COLO829 (cell line): ENCODE measurements around the gene MTG2.

ENCODE experiments used
- DNase-seq: peaks from one replicate; pipeline ENCODE4 v3.0.0; 2012; ENCODE audit warnings: low spot score

Gene MTG2

GRCh38 chr20:62222266-62222850, 39.5 kb downstream of the MTG2 start:
- DNase-seq, result no peak

- DNase-seq, result no peak
Measured at GRCh38 chr20:62222972-62223371, 40.1 kb downstream of the MTG2 start.

- no peak for DNase-seq
Measured at GRCh38 chr20:62223571-62223970, 40.7 kb downstream of the MTG2 start.

- no peak for DNase-seq
Measured at GRCh38 chr20:62224113-62224855, 41.5 kb downstream of the MTG2 start.

- DNase-seq, result no peak
Measured at GRCh38 chr20:62225026-62225425, 42.2 kb downstream of the MTG2 start.

- DNase-seq, result no peak
Measured at GRCh38 chr20:62225820-62226635, 43.2 kb downstream of the MTG2 start.

GRCh38 chr20:62226707-62227590, 44.1 kb downstream of the MTG2 start:
- no peak for DNase-seq

- no peak for DNase-seq
Measured at GRCh38 chr20:62227591-62227976, 44.8 kb downstream of the MTG2 start.

GRCh38 chr20:62227977-62228958, 45.4 kb downstream of the MTG2 start:
- no peak for DNase-seq

- no peak for DNase-seq
Measured at GRCh38 chr20:62228982-62229545, 46.2 kb downstream of the MTG2 start.

GRCh38 chr20:62229667-62230066, 46.8 kb downstream of the MTG2 start:
- DNase-seq, result no peak

- DNase-seq, result no peak
Measured at GRCh38 chr20:62230276-62230675, 47.4 kb downstream of the MTG2 start.

- no peak for DNase-seq
Measured at GRCh38 chr20:62230696-62231095, 47.9 kb downstream of the MTG2 start.

- no peak for DNase-seq
Measured at GRCh38 chr20:62231292-62231691, 48.5 kb downstream of the MTG2 start.

- DNase-seq, result no peak
Measured at GRCh38 chr20:62232194-62232593, 49.4 kb downstream of the MTG2 start.

- no peak for DNase-seq
Measured at GRCh38 chr20:62232770-62233645, 50.2 kb downstream of the MTG2 start.

- DNase-seq, result no peak
Measured at GRCh38 chr20:62233684-62234083, 50.9 kb downstream of the MTG2 start.

- no peak for DNase-seq
Measured at GRCh38 chr20:62234339-62234738, 51.5 kb downstream of the MTG2 start.

GRCh38 chr20:62235001-62235776, 52.4 kb downstream of the MTG2 start:
- DNase-seq, result no peak
